ENCODE data around the gene SSBP2. TPM values are rescaled to one million over a fixed set of nuclear protein-coding genes. Genes with fewer than 3 reads are reported as not detected.

SSBP2 gene
- total RNA-seq, 4 donors from 2014 or later, result 17.1 to 80.3 (median 24.2) TPM

GRCh38 chr5:81749561-81750307 lies 1.2 kb downstream of the SSBP2 start:
- Histone ChIP-seq H3K4me1 (peaks cover 11 to 78% (median 21%) of the 10 kb centered on the region in 3 donors), H3K27ac (peak overlapping the region; percentile 84 to 99 (median 96)), H3K4me3 (peak overlapping the region; percentile 73 to 97 (median 78)), H3K36me3 (no peaks in the 10 kb centered on the region), H3K9me3 (no peaks in the 10 kb centered on the region), H3K27me3 (no peaks in the 10 kb centered on the region)
- DNase-seq, result peak; percentile 6
- WGBS, 2 donors, result 0% methylated on average over 12 to 13 of the region's 61 CpGs
- TF ChIP-seq CTCF (IDR thresholded peaks at IDR 0.05) (no peak), POLR2A (IDR thresholded peaks at IDR 0.05) (peak in 1 of 4 donors; percentile 14)
- intact Hi-C loops (cut with DNase I), result loop anchor here (2.0 to 10.0 kb wide), 5 partner anchors 38 to 325 kb away; partner anchors contain the start of gene ATG10

GRCh38 chr5:81749192-81749560 lies 1.7 kb downstream of the SSBP2 start:
- Histone ChIP-seq H3K27me3 (no peaks in the 10 kb centered on the region), H3K27ac (peak overlapping the region; percentile 84 to 99 (median 96)), H3K4me1 (peaks cover 11 to 78% (median 15%) of the 10 kb centered on the region in 3 donors), H3K9me3 (no peaks in the 10 kb centered on the region), H3K36me3 (no peaks in the 10 kb centered on the region), H3K4me3 (peak overlapping the region; percentile 73 to 97 (median 78))
- TF ChIP-seq CTCF (IDR thresholded peaks at IDR 0.05) (no peak), POLR2A (IDR thresholded peaks at IDR 0.05) (no peak)
- 4 to 9% methylated on average over 6 of the region's 6 CpGs for WGBS, 2 donors
- intact Hi-C loops (cut with DNase I), result loop anchor here (10.0 kb wide), 2 partner anchors 244 to 324 kb away; no protein-coding TSS in a partner anchor
- no peak for DNase-seq

- no peak for DNase-seq
- Histone ChIP-seq H3K27me3 (no peaks in the 10 kb centered on the region), H3K36me3 (no peaks in the 10 kb centered on the region), H3K9me3 (no peaks in the 10 kb centered on the region), H3K4me1 (peaks cover 11 to 76% (median 14%) of the 10 kb centered on the region in 3 donors), H3K27ac (peak overlapping the region in 2 of 4 donors; percentile 84 to 94), H3K4me3 (peak overlapping the region in 3 of 4 donors; percentile 73 to 97 (median 81))
- WGBS, 2 donors, result 34 to 51% methylated on average over 3 of the region's 3 CpGs
- TF ChIP-seq POLR2A (IDR thresholded peaks at IDR 0.05) (no peak), CTCF (IDR thresholded peaks at IDR 0.05) (no peak)
- intact Hi-C loops (cut with DNase I), result loop anchor here (10.0 kb wide), 2 partner anchors 244 to 324 kb away; no protein-coding TSS in a partner anchor
Measured at GRCh38 chr5:81748556-81748955, 2.3 kb downstream of the SSBP2 start.

- Histone ChIP-seq H3K27ac (no peak overlapping the region), H3K9me3 (no peaks in the 10 kb centered on the region), H3K4me3 (no peak overlapping the region), H3K36me3 (peaks cover 0 to 7% (median 0%) of the 10 kb centered on the region in 3 donors), H3K27me3 (no peaks in the 10 kb centered on the region), H3K4me1 (peaks cover 8 to 63% (median 9%) of the 10 kb centered on the region in 3 donors)
- intact Hi-C loops (cut with DNase I), result loop anchor here (10.0 kb wide), 2 partner anchors 242 to 322 kb away; no protein-coding TSS in a partner anchor
- no peak for DNase-seq
- TF ChIP-seq CTCF (IDR thresholded peaks at IDR 0.05), result no peak
- TF ChIP-seq POLR2A (IDR thresholded peaks at IDR 0.05), result no peak
- WGBS, 2 donors, result 54 to 63% methylated on average over 2 of the region's 2 CpGs
Measured at GRCh38 chr5:81747030-81747429, 3.9 kb downstream of the SSBP2 start.

GRCh38 chr5:81740758-81741157 lies 10.1 kb downstream of the SSBP2 start:
- WGBS, 2 donors, result 92 to 95% methylated on average over 2 of the region's 2 CpGs
- Histone ChIP-seq H3K27me3 (no peaks in the 10 kb centered on the region), H3K36me3 (peaks cover 0 to 7% (median 0%) of the 10 kb centered on the region in 3 donors), H3K4me1 (peaks cover 0 to 33% (median 0%) of the 10 kb centered on the region in 3 donors), H3K27ac (no peak overlapping the region), H3K9me3 (no peaks in the 10 kb centered on the region), H3K4me3 (no peak overlapping the region)
- intact Hi-C loops (cut with DNase I), result loop anchor here (10.0 kb wide), 2 partner anchors 236 to 316 kb away; no protein-coding TSS in a partner anchor
- TF ChIP-seq CTCF (IDR thresholded peaks at IDR 0.05), result no peak
- no peak for TF ChIP-seq POLR2A (IDR thresholded peaks at IDR 0.05)
- no peak for DNase-seq

All from esophagus squamous epithelium (tissue), 5 donors.